BLaER1 (cell line): ENCODE measurements around the gene WNT11.

ENCODE experiments used
- H3K27ac ChIP-seq: shearing (Covaris generic); formaldehyde crosslinking; 2 replicates; pipeline ENCODE4 v1.8.1; 2022
- H3K27me3 ChIP-seq: shearing (Covaris generic); formaldehyde crosslinking; 2 replicates; pipeline ENCODE4 v1.8.1; 2022
- H3K36me3 ChIP-seq: shearing (Covaris generic); formaldehyde crosslinking; 2 replicates; pipeline ENCODE4 v1.8.1; 2022
- H3K4me1 ChIP-seq: shearing (Covaris generic); formaldehyde crosslinking; 2 replicates; pipeline ENCODE4 v1.8.1; 2022
- H3K4me2 ChIP-seq: shearing (Covaris generic); formaldehyde crosslinking; 2 replicates; pipeline ENCODE4 v1.8.1; 2022
- H3K4me3 ChIP-seq: shearing (Covaris generic); formaldehyde crosslinking; 2 replicates; pipeline ENCODE4 v1.8.1; 2022
- H3K9ac ChIP-seq: shearing (Covaris generic); formaldehyde crosslinking; 2 replicates; pipeline ENCODE4 v1.8.1; 2022
- H3K9me3 ChIP-seq: shearing (Covaris generic); formaldehyde crosslinking; 2 replicates; pipeline ENCODE4 v1.8.1; 2022
- H4K20me1 ChIP-seq: shearing (Covaris generic); formaldehyde crosslinking; 2 replicates; pipeline ENCODE4 v1.8.1; 2022
- Cebpa-rat ChIP-seq: shearing (Covaris generic); IDR thresholded peaks from 2 replicates; pipeline ENCODE4 v1.8.1; 2022

Gene WNT11

DNA sequence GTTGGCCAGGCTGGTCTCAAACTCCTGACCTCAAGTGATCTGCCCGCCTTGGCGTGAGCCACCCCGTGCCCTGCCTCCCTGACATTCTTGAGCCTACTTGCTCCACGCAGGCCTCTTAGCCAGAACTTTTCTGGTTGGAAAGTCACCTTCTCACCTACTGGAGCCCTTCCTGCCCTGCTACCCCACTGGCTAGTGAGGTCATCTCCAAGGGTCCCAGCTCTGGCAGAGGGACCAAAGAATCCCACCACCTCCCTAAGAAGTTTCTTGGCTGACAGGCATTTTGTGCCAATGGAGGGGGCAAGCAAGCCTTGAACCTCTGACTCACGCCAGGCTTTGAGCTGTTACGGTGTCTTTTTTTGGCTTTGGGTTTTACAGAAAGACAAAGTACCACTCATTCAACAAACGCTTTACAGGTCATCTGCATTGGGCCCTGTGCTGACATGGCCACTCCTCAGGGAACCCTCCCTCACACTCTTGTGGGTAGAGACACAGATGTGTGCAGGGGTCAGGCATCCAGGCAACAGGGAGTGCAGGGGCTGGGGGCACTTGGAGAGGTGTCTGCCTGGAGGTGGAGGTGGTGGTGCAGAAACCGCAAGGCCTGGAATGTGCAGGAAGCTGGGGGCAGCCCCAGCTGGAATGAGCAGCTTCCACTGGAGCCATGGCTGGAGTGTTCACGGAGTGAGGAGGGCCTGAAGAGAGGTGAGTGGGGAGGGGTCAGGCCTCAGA is 27.1 kb upstream of the WNT11 start:
- Histone ChIP-seq H3K4me1 (peaks cover 69% of the 10 kb centered on the region), H3K9me3 (no peaks in the 10 kb centered on the region), H3K27me3 (0 out of 2 replicates have a peak, but pooled peaks cover 6% of the 10 kb centered on the region), H3K36me3 (no peaks in the 10 kb centered on the region), H3K27ac (no peak overlapping the region; the same call in 1 of the 2 replicates), H3K4me3 (no peak overlapping the region; the same call in 1 of the 2 replicates), H3K4me2 (peak overlapping the region; percentile 98), H4K20me1 (no peaks in the 10 kb centered on the region), H3K9ac (no peak overlapping the region)
- no peak for TF ChIP-seq Cebpa-rat

DNA sequence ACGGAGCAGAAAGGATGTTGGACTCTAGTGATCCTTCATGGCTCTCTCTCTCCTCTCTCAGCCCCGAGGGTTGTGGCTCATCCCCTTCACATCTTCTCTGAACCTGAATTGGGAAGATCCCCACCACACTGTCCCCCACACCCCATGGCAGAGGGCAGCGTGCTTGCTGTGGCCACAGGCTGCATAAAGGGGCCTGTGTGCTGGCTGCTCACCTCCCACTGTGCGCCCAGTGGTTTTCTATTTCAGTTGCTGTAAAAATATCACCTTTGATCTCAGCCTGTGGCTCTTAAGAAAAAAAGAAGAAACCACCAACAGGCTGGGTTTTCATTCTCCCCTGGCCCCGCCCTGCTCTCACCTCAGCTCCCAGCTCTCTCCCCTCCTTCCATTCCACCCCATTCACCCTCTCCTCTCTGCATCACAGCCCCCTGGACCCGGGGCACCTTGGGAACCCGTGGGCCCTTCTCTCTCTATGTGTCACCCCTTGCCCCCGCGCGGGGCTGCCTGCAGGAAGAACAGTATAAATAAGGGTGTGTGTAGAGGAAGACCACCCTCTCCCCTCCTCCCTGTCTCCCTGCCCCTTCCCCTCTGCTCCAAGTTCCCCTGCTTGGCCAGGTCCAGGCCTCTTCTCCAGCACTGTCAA is 25.8 kb upstream of the WNT11 start:
- H3K27me3 ChIP-seq = 0 out of 2 replicates have a peak, but pooled peaks cover 6% of the 10 kb centered on the region
- peak overlapping the region; percentile 98 for H3K4me2 ChIP-seq
- peaks cover 60% of the 10 kb centered on the region for H3K4me1 ChIP-seq
- H3K36me3 ChIP-seq = no peaks in the 10 kb centered on the region
- TF ChIP-seq Cebpa-rat = no peak
- H3K27ac ChIP-seq = peak overlapping the region; percentile 58; the same call in 1 of the 2 replicates
- H3K9ac ChIP-seq = peak overlapping the region; percentile 45; the same call in 1 of the 2 replicates
- no peak overlapping the region for H3K4me3 ChIP-seq
- H3K9me3 ChIP-seq = no peaks in the 10 kb centered on the region
- H4K20me1 ChIP-seq = no peaks in the 10 kb centered on the region

DNA sequence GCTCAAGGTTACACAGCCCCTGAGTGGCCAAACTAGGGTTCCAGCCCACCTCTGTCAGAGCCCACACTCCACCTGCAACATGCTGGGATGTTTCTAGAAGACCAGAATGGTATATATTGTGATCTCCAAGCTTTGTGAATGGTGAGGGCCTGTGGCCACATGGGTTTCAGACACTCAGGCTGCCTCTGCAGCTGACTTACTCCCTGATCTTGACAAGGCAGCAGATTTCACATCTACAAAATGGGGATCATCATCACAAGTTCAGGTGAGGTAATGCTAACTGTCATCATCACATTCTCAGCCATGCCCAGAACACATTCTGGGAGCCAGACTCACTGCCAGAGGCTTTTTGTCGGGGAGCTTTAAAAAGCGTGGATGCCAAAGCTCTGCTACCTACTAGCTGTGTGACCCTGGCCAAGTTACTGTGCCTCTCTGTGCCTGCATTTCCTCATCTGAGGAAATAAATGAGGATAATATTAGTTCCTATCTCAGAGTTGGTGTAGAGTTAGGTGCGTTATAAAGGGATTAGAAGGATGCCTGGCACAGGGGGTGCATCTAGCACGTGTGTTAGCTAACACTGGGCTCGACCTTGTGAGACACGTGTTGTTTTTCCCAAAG is 24.9 kb upstream of the WNT11 start:
- Histone ChIP-seq H3K9ac (no peak overlapping the region), H3K4me1 (peaks cover 52% of the 10 kb centered on the region), H3K4me2 (peak overlapping the region; percentile 98), H3K36me3 (no peaks in the 10 kb centered on the region), H3K27me3 (0 out of 2 replicates have a peak, but pooled peaks cover 3% of the 10 kb centered on the region), H4K20me1 (no peaks in the 10 kb centered on the region), H3K9me3 (no peaks in the 10 kb centered on the region), H3K4me3 (no peak overlapping the region), H3K27ac (no peak overlapping the region)
- no peak for TF ChIP-seq Cebpa-rat

DNA sequence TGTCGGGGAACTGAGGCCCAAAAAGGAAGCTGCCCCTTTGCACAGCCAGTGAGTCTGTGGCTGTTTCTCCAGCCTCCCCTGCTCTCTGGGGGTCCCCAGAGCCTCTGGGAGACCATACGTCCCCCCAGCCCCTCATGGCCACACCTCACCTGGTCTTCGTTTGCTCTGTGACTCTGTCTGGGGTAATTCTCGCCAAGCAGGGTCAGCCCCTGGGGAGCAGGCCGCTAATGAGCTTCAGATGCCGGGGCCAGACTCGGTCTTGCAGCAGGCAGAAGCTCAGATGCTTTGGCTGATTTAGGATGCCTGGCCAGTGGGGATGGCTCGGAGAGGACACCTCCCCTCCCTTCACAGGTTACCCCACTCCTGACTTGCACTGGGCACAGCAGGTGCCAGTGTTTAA is 24.1 kb upstream of the WNT11 start:
- Histone ChIP-seq H3K4me3 (no peak overlapping the region), H3K4me2 (peak overlapping the region; percentile 98), H3K27me3 (no peaks in the 10 kb centered on the region), H3K9ac (no peak overlapping the region), H3K27ac (no peak overlapping the region; the same call in 1 of the 2 replicates), H3K9me3 (no peaks in the 10 kb centered on the region), H3K4me1 (peaks cover 52% of the 10 kb centered on the region), H3K36me3 (no peaks in the 10 kb centered on the region), H4K20me1 (no peaks in the 10 kb centered on the region)
- TF ChIP-seq Cebpa-rat = no peak

DNA sequence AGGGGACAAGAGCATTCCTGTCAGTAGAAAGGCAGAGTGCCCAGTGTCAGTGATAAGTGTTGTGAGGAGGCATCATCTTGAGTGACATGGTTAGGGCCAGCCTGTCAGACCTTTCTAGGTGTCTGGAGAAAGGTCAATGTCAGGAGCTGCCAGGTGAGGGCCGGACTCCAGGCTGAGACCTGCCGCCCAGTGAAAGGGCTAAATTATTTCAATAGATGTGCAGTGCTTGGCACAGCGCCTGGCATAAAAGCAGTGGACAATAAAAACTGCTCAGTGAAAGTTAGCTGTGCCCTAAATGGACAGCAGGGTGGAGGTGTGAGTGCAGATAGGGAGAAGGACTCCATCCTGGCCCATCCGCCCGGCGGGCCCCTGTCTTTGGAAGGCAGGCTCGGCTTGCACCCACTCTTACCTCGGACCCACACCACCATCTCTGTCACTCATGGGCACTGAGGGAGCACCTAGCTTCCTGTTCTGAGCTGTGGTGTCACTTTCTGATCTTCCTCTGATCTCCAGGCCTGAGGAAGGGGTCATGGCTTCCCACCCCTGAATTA is 23.5 kb upstream of the WNT11 start:
- Histone ChIP-seq H3K4me2 (peak overlapping the region; percentile 98), H3K4me1 (peaks cover 50% of the 10 kb centered on the region), H3K9me3 (no peaks in the 10 kb centered on the region), H4K20me1 (no peaks in the 10 kb centered on the region), H3K9ac (no peak overlapping the region), H3K36me3 (no peaks in the 10 kb centered on the region), H3K27me3 (no peaks in the 10 kb centered on the region), H3K4me3 (no peak overlapping the region), H3K27ac (no peak overlapping the region)
- TF ChIP-seq Cebpa-rat = no peak

DNA sequence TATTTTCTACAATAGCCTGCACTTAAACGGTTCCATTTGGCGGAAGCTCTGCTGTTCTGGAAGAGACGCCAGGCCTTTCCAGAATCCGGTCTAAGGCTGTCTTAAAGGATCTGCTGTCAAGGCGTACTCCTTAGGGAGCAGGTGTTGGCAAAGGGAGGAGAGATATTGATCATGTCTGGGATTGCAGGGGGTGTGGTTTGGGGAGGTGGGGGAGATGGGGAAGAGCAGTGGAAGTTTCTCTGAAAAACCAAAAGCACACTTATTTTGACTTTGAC is 22.5 kb upstream of the WNT11 start:
- Histone ChIP-seq H3K27ac (no peak overlapping the region), H3K9me3 (no peaks in the 10 kb centered on the region), H3K27me3 (no peaks in the 10 kb centered on the region), H3K9ac (no peak overlapping the region), H3K4me2 (no peak overlapping the region), H3K4me3 (no peak overlapping the region), H3K36me3 (no peaks in the 10 kb centered on the region), H4K20me1 (no peaks in the 10 kb centered on the region), H3K4me1 (peaks cover 41% of the 10 kb centered on the region)
- TF ChIP-seq Cebpa-rat = no peak

DNA sequence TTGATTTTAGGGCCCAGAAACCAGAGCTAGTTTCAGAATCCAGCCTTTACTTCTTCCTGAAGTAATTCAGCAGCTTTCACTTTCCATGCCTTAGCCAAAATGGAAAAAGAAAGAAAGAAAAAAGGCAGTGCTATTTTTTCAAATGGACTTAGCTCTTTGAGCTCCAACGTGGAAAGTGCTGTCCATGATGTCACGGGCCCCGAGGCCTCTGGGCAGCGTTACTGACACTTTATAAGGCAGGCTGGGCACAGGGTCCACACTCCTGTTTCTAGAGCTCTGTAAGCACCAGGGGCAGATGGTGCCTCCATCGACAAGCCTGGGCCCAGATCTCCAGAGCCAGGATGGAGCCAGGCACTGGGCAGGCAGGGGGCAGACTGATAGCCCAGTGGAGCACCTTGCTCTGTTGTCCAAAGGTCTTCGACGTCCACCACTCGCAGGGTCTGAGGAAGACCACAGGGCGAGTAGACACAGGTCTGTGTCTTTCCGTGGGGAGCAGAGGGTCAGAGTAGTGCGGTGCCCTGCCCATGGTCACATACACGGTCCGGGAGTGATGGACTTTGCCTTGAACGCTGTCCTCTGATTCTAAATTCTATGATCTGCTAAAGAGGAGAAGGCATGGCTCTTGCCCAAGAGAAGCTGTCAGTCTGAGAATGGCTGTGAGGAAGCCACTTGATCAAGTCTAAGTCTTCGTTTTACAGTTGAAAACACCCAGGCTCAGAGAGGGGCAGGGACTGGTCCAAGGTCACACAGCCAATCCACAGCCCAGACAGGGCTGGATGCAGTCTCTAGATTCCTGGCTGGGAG is 22.0 kb upstream of the WNT11 start:
- TF ChIP-seq Cebpa-rat = no peak
- Histone ChIP-seq H3K4me3 (no peak overlapping the region), H3K4me1 (peaks cover 36% of the 10 kb centered on the region), H3K9ac (no peak overlapping the region), H3K9me3 (no peaks in the 10 kb centered on the region), H4K20me1 (no peaks in the 10 kb centered on the region), H3K27me3 (no peaks in the 10 kb centered on the region), H3K27ac (no peak overlapping the region), H3K4me2 (0 out of 2 replicates have a peak overlapping the region, but pooled peaks have one; percentile 5), H3K36me3 (no peaks in the 10 kb centered on the region)

DNA sequence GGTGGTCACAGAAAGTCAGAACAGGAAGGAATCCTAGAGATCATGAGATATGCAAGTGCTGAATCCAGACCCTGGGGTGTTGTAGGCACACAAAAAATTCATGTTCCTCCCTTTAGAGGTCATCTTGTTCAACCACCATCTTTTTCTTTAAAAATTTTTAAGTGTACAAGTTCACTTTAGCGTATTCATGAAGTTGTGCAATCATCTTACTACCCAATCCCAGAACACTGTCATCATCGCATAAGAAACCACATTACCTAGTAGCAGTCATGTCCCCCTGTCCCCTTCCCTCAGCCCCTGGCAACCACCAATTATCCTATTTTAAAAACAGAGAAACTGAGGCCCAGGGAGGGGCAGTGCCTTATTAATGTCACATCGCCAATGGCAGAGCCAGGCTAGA is 20.3 kb upstream of the WNT11 start:
- no peak for TF ChIP-seq Cebpa-rat
- Histone ChIP-seq H4K20me1 (no peaks in the 10 kb centered on the region), H3K27ac (no peak overlapping the region), H3K36me3 (no peaks in the 10 kb centered on the region), H3K27me3 (no peaks in the 10 kb centered on the region), H3K4me1 (peaks cover 19% of the 10 kb centered on the region), H3K9ac (no peak overlapping the region), H3K9me3 (no peaks in the 10 kb centered on the region), H3K4me3 (no peak overlapping the region), H3K4me2 (no peak overlapping the region)

DNA sequence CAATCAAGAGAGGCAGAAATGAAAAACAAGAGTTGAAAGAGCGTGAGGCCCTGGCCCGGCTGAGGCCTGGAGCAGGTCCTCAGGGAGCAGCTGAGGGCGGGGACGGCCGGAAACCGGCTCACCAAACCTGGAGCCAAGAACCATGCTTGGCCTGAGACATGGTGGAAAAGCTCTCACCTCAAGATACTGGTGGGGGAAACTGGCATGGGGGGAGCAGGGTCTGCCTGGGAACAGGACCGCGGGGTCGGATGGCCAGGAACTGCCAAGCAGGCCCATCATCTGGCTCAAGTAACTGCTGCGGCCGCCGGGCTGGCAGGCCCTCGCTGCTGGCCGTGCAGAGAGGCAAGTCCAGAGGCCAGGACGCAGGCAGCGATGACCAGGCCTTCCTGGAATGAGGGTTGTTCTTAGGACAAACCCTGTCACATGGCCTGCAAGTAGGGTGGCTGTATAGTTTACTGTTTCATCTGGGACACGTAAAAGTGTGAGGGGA is 18.9 kb upstream of the WNT11 start:
- H3K9me3 ChIP-seq = no peaks in the 10 kb centered on the region
- H4K20me1 ChIP-seq = no peaks in the 10 kb centered on the region
- no peak overlapping the region for H3K9ac ChIP-seq
- no peak for TF ChIP-seq Cebpa-rat
- peaks cover 5% of the 10 kb centered on the region for H3K4me1 ChIP-seq
- H3K4me2 ChIP-seq = no peak overlapping the region
- H3K36me3 ChIP-seq = no peaks in the 10 kb centered on the region
- no peak overlapping the region for H3K4me3 ChIP-seq
- H3K27me3 ChIP-seq = no peaks in the 10 kb centered on the region
- H3K27ac ChIP-seq = no peak overlapping the region
